HEK293 (cell line): ENCODE data around the gene TANC1.

Experiments used
- CTCF ChIA-PET: fragments of 350-600 bp; formaldehyde crosslinking; extraction: SDS; loops from one replicate; lab custom pipeline; 2021; ENCODE audit warnings: antibody characterized with exemption; lab: Yijun Ruan, JAX
- POLR2A ChIA-PET: fragments of 300-600 bp; formaldehyde crosslinking; extraction: SDS; loops from one replicate; lab custom pipeline; 2020; ENCODE audit warnings: antibody characterized with exemption, inconsistent platforms; lab: Yijun Ruan, JAX
- H3K27ac ChIP-seq: fragments of 200-500 bp; sonication (Bioruptor generic); 2 replicates; pipeline ENCODE4 v1.5.1; 2014; ENCODE audit warnings: low read depth, low read length, control low read depth, inconsistent platforms; ENCODE audit errors: extremely low read depth
- H3K36me3 ChIP-seq, 2 experiments: fragments of 200-500 bp in 1 of 2; sonication (Bioruptor generic) in 1 of 2; 1 replicate in 1 of 2; 2 replicates in 1 of 2; pipeline ENCODE4 v1.5.1; 2014 to 2017; ENCODE audit warnings: inconsistent platforms in 2 of 2, low read length in 2 of 2; ENCODE audit not compliant: control insufficient read depth in 2 of 2, insufficient read depth in 1 of 2
- H3K4me1 ChIP-seq: fragments of 200-500 bp; sonication (Bioruptor generic); 2 replicates; pipeline ENCODE4 v1.5.1; 2014; ENCODE audit warnings: mild to moderate bottlenecking, low read length, inconsistent platforms; ENCODE audit not compliant: control insufficient read depth, insufficient read depth
- H3K4me3 ChIP-seq: 2 replicates; pipeline ENCODE4 v1.5.1; 2011; ENCODE audit warnings: low read depth, mild to moderate bottlenecking, control low read depth, low read length, moderate library complexity
- H3K9me3 ChIP-seq: fragments of 200-500 bp; sonication (Bioruptor generic); 2 replicates; pipeline ENCODE4 v1.5.1; 2014; ENCODE audit warnings: low read depth, low read length, inconsistent platforms; ENCODE audit not compliant: control insufficient read depth, insufficient read depth
- HOXD13 ChIP-seq: sonication (generic); formaldehyde crosslinking; IDR thresholded peaks from 2 replicates; pipeline ENCODE4 v1.8.0; 2022; ENCODE audit warnings: missing genetic modification reagents, borderline replicate concordance
- IKZF3 ChIP-seq: fragments of 450-650 bp; IDR thresholded peaks from 2 replicates; pipeline ENCODE4 v1.5.0; 2018; ENCODE audit warnings: missing biosample characterization, mild to moderate bottlenecking, missing genetic modification characterization, moderate library complexity
- KLF16 ChIP-seq: fragments of 450-650 bp; formaldehyde crosslinking; IDR thresholded peaks from 2 replicates; pipeline ENCODE4 v1.5.1; 2017; ENCODE audit warnings: missing biosample characterization, missing genetic modification characterization
- MYNN ChIP-seq: fragments of 450-650 bp; formaldehyde crosslinking; IDR thresholded peaks from 2 replicates; pipeline ENCODE4 v1.5.1; 2016; ENCODE audit warnings: missing biosample characterization, missing genetic modification characterization, borderline replicate concordance
- PRDM1 ChIP-seq: fragments of 450-650 bp; formaldehyde crosslinking; IDR thresholded peaks from 2 replicates; pipeline ENCODE4; 2016; ENCODE audit warnings: missing biosample characterization, missing genetic modification characterization
- ZBTB44 ChIP-seq: fragments of 450-650 bp; IDR thresholded peaks from 2 replicates; pipeline ENCODE4 v1.5.1; 2018; ENCODE audit warnings: missing biosample characterization, mild to moderate bottlenecking, missing genetic modification characterization
- ZBTB7A ChIP-seq: fragments of 450-650 bp; formaldehyde crosslinking; IDR thresholded peaks from 2 replicates; pipeline ENCODE4 v1.5.1; 2016; ENCODE audit warnings: low read depth, missing biosample characterization, missing genetic modification characterization
- ZIC2 ChIP-seq: fragments of 450-650 bp; formaldehyde crosslinking; IDR thresholded peaks from 2 replicates; pipeline ENCODE4 v1.5.1; 2016; ENCODE audit warnings: missing biosample characterization, missing genetic modification characterization
- ZNF155 ChIP-seq: fragments of 450-650 bp; formaldehyde crosslinking; IDR thresholded peaks from 2 replicates; pipeline ENCODE4 v1.5.1; 2016; ENCODE audit warnings: missing biosample characterization, missing genetic modification characterization
- ZNF157 ChIP-seq: fragments of 450-650 bp; formaldehyde crosslinking; IDR thresholded peaks from 2 replicates; pipeline ENCODE4 v1.5.1; 2016; ENCODE audit warnings: missing biosample characterization, missing genetic modification characterization
- ZNF211 ChIP-seq: fragments of 450-650 bp; formaldehyde crosslinking; IDR thresholded peaks from 2 replicates; pipeline ENCODE4 v1.5.1; 2016; ENCODE audit warnings: low read depth, missing biosample characterization, missing genetic modification characterization
- ZNF214 ChIP-seq: fragments of 450-650 bp; formaldehyde crosslinking; IDR thresholded peaks from 2 replicates; pipeline ENCODE4 v1.5.1; 2017; ENCODE audit warnings: missing biosample characterization, mild to moderate bottlenecking, missing genetic modification characterization, borderline replicate concordance
- ZNF311 ChIP-seq: fragments of 450-650 bp; formaldehyde crosslinking; IDR thresholded peaks from 2 replicates; pipeline ENCODE4 v1.5.1; 2017; ENCODE audit warnings: missing biosample characterization, missing genetic modification characterization, borderline replicate concordance
- ZNF335 ChIP-seq: fragments of 450-650 bp; formaldehyde crosslinking; conservative IDR thresholded peaks from 2 replicates; pipeline ENCODE4 v1.5.1; 2016; ENCODE audit warnings: missing biosample characterization, missing genetic modification characterization
- ZNF404 ChIP-seq: fragments of 450-650 bp; formaldehyde crosslinking; IDR thresholded peaks from 2 replicates; pipeline ENCODE4 v1.5.1; 2017; ENCODE audit warnings: missing biosample characterization, missing genetic modification characterization
- ZNF426 ChIP-seq: fragments of 450-650 bp; formaldehyde crosslinking; IDR thresholded peaks from 2 replicates; pipeline ENCODE4 v1.5.1; 2017; ENCODE audit warnings: missing biosample characterization, missing genetic modification characterization, mild to moderate bottlenecking, inconsistent platforms, moderate library complexity
- ZNF518A ChIP-seq: fragments of 450-650 bp; formaldehyde crosslinking; conservative IDR thresholded peaks from 2 replicates; pipeline ENCODE4 v1.5.1; 2016; ENCODE audit warnings: low read depth, missing biosample characterization, missing genetic modification characterization
- ZNF571 ChIP-seq: fragments of 450-650 bp; formaldehyde crosslinking; IDR thresholded peaks from 2 replicates; pipeline ENCODE4 v1.5.0; 2017; ENCODE audit warnings: missing biosample characterization, missing genetic modification characterization
- ZNF585B ChIP-seq: fragments of 450-650 bp; formaldehyde crosslinking; IDR thresholded peaks from 2 replicates; pipeline ENCODE4 v1.5.1; 2016; ENCODE audit warnings: missing biosample characterization, missing genetic modification characterization
- ZNF596 ChIP-seq: fragments of 450-650 bp; IDR thresholded peaks from 2 replicates; pipeline ENCODE4 v1.5.0; 2018; ENCODE audit warnings: missing biosample characterization, mild to moderate bottlenecking, missing genetic modification characterization, moderate library complexity
- ZNF747 ChIP-seq: fragments of 450-650 bp; formaldehyde crosslinking; IDR thresholded peaks from 2 replicates; pipeline ENCODE4 v1.5.1; 2016; ENCODE audit warnings: missing biosample characterization, missing genetic modification characterization
- ZNF837 ChIP-seq: fragments of 450-650 bp; formaldehyde crosslinking; IDR thresholded peaks from 2 replicates; pipeline ENCODE4 v1.5.1; 2016; ENCODE audit warnings: missing biosample characterization, missing genetic modification characterization
- ZSCAN4 ChIP-seq: fragments of 450-650 bp; formaldehyde crosslinking; IDR thresholded peaks from 2 replicates; pipeline ENCODE4 v1.5.1; 2017; ENCODE audit warnings: missing biosample characterization, missing genetic modification characterization

TANC1 gene

GRCh38 chr2:159163930-159164329 is 195.5 kb downstream of the TANC1 start:
- TF ChIP-seq MYNN, result no peak
- no peak for TF ChIP-seq ZNF211 (tag by site-specific recombination)
- TF ChIP-seq ZNF157, result no peak
- no peak for TF ChIP-seq ZSCAN4 (tag by site-specific recombination)
- TF ChIP-seq ZBTB7A (tag by site-specific recombination), result no peak
- no peak for TF ChIP-seq ZIC2 (tag by site-specific recombination)
- no peak for TF ChIP-seq HOXD13 (CRISPR knock-in tag)
- no peak for TF ChIP-seq ZNF311
- no peak for TF ChIP-seq ZNF571 (tag by site-specific recombination)
- no peak for TF ChIP-seq ZNF518A (tag by site-specific recombination)
- TF ChIP-seq ZNF404, result no peak
- no peak for TF ChIP-seq ZNF596 (tag by site-specific recombination)
- TF ChIP-seq, all 188 proteins: peak for 0
- ChIA-PET POLR2A (no interaction called here), CTCF (no interaction called here)
- H3K36me3 ChIP-seq, result peaks cover 0 to 45% of the 10 kb centered on the region in 2 experiments; a peak in 2 of 3 replicates
- H3K4me1 ChIP-seq, result no peaks in the 10 kb centered on the region
- H3K27ac ChIP-seq, result no peak overlapping the region
- no peaks in the 10 kb centered on the region for H3K9me3 ChIP-seq
- no peak overlapping the region for H3K4me3 ChIP-seq

GRCh38 chr2:159164457-159164911 is 196.0 kb downstream of the TANC1 start:
- ChIA-PET CTCF (interaction anchor here (0.7 to 1.4 kb wide), 3 partner anchors 11 to 267 kb away, joined by 3 read pairs; no protein-coding TSS in a partner anchor), POLR2A (no interaction called here)
- TF ChIP-seq ZNF335 (tag by site-specific recombination) (no peak), PRDM1 (tag by site-specific recombination) (no peak), ZBTB44 (tag by site-specific recombination) (no peak), ZNF747 (no peak), ZNF585B (no peak), KLF16 (tag by site-specific recombination) (no peak), ZNF837 (tag by site-specific recombination) (no peak), ZNF426 (no peak), IKZF3 (tag by site-specific recombination) (no peak), ZNF214 (no peak), ZNF155 (tag by site-specific recombination) (no peak)
- peaks cover under 1 to 49% of the 10 kb centered on the region in 2 experiments; a peak in 2 of 3 replicates for H3K36me3 ChIP-seq
- H3K4me3 ChIP-seq, result no peak overlapping the region
- no peak overlapping the region for H3K27ac ChIP-seq
- H3K4me1 ChIP-seq, result no peaks in the 10 kb centered on the region
- no peaks in the 10 kb centered on the region for H3K9me3 ChIP-seq
